ENCODE results near the gene CASK.

CASK gene

DNA sequence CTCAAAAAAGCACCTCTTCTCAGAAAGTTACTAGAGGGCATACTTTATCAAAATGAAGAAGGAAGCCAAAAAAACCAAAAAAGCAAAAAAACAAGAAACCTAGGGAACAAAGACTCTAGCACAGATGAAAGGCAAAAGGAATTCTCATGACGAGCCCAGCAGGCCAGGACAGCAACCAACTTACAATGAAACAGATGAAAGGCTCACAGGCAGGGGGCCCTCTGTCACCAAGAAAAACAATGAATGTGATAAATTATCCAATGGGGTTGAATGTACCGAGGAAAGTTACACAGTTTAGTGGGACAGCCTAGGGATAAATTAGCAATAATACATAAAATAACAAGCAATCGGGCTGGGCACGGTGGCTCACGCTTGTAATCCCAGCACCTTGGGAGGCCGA lies 120.4 kb downstream of the CASK start:
- H3K27ac ChIP-seq (ENCODE audit: low read length, poor library complexity, severe bottlenecking), result no peak overlapping the region
- H3K79me1 ChIP-seq (replicated peaks; ENCODE audit: low read length, poor library complexity, severe bottlenecking), result peaks cover 8% of the 10 kb centered on the region
- WGBS, result 100% methylated on average over 5 of the region's 6 CpGs
- H2AFZ ChIP-seq (ENCODE audit: low read depth, low read length), result no peak overlapping the region
- peaks cover 0 to 8% of the 10 kb centered on the region in 2 experiments for H3K27me3 ChIP-seq (ENCODE audit: control insufficient read depth in 1 of 2, insufficient read depth in 1 of 2, low read length in 2 of 2)
- no peak overlapping the region for H2AK5ac ChIP-seq (ENCODE audit: low read length, severe bottlenecking)
- no peak overlapping the region for H3K4me3 ChIP-seq (ENCODE audit: insufficient read depth in 1 of 2, low read depth in 1 of 2, low read length in 2 of 2)
- no peak overlapping the region for H3K14ac ChIP-seq (ENCODE audit: low read length in 2 of 2)
- no peak overlapping the region for H4K8ac ChIP-seq (ENCODE audit: low read length)
- H3K4me1 ChIP-seq (ENCODE audit: control insufficient read depth, insufficient read depth, low read depth, low read length), result no peaks in the 10 kb centered on the region
- peaks cover 22% of the 10 kb centered on the region for H3K9me3 ChIP-seq (ENCODE audit: control insufficient read depth, low read length)
- H3K4me2 ChIP-seq (ENCODE audit: low read length, poor library complexity, severe bottlenecking), result no peak overlapping the region
- no peak overlapping the region for H3K9ac ChIP-seq (ENCODE audit: low read length)
- no peak overlapping the region for H2BK120ac ChIP-seq (ENCODE audit: low read depth, low read length)
- H3K4ac ChIP-seq (ENCODE audit: low read depth in 1 of 2, low read length in 2 of 2), result no peak overlapping the region
- DNase-seq, result no peak
- no peak overlapping the region for H2BK15ac ChIP-seq (ENCODE audit: low read depth, poor library complexity, severe bottlenecking)
- H3K36me3 ChIP-seq (ENCODE audit: control insufficient read depth in 1 of 2, insufficient read depth in 2 of 2, low read depth in 1 of 2, low read length in 2 of 2), result peaks cover 0 to 5% of the 10 kb centered on the region in 2 experiments
- H4K91ac ChIP-seq (ENCODE audit: low read length), result no peak overlapping the region
- H3K18ac ChIP-seq (ENCODE audit: low read depth in 1 of 2, low read length in 2 of 2), result no peak overlapping the region
- no peak overlapping the region for H3K23ac ChIP-seq (ENCODE audit: low read length in 2 of 2)
- no peak overlapping the region for H2BK5ac ChIP-seq (ENCODE audit: low read depth, low read length, poor library complexity, severe bottlenecking)
- H2BK12ac ChIP-seq (ENCODE audit: low read length in 2 of 2), result no peak overlapping the region

DNA sequence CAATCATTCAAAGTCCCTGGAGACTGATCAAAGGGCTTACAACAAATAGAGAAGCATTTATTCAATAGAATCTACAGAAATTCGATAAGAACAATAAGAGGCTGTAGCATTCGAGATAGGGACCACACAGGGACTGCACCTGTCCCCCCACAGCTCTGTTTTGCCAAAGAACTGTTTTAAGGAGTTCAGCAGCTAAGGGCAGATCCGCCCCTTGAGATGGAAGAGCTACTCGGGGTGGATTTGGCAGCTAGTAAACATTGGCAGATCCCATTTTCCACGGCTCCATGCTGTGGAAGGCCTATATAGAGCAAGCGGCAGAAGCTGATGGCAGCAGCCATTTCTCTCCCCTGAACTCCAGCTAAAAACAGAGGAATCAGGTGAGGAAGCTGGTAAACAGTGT lies 123.7 kb downstream of the CASK start:
- H3K27ac ChIP-seq (ENCODE audit: low read length, poor library complexity, severe bottlenecking), result no peak overlapping the region
- no peak overlapping the region for H4K91ac ChIP-seq (ENCODE audit: low read length)
- H4K8ac ChIP-seq (ENCODE audit: low read length), result no peak overlapping the region
- no peak overlapping the region for H2BK5ac ChIP-seq (ENCODE audit: low read depth, low read length, poor library complexity, severe bottlenecking)
- H3K9ac ChIP-seq (ENCODE audit: low read length), result no peak overlapping the region
- no peak overlapping the region for H2AK5ac ChIP-seq (ENCODE audit: low read length, severe bottlenecking)
- no peak overlapping the region for H2AFZ ChIP-seq (ENCODE audit: low read depth, low read length)
- no peak overlapping the region for H2BK12ac ChIP-seq (ENCODE audit: low read length in 2 of 2)
- no peak overlapping the region for H3K4ac ChIP-seq (ENCODE audit: low read depth in 1 of 2, low read length in 2 of 2)
- H3K23ac ChIP-seq (ENCODE audit: low read length in 2 of 2), result no peak overlapping the region
- no peak overlapping the region for H2BK120ac ChIP-seq (ENCODE audit: low read depth, low read length)
- H3K79me1 ChIP-seq (replicated peaks; ENCODE audit: low read length, poor library complexity, severe bottlenecking), result peaks cover 8% of the 10 kb centered on the region
- no peaks in the 10 kb centered on the region for H3K4me1 ChIP-seq (ENCODE audit: control insufficient read depth, insufficient read depth, low read depth, low read length)
- peaks cover 0 to 5% of the 10 kb centered on the region in 2 experiments for H3K36me3 ChIP-seq (ENCODE audit: control insufficient read depth in 1 of 2, insufficient read depth in 2 of 2, low read depth in 1 of 2, low read length in 2 of 2)
- DNase-seq, result no peak
- H3K9me3 ChIP-seq (ENCODE audit: control insufficient read depth, low read length), result peaks cover 22% of the 10 kb centered on the region
- H3K18ac ChIP-seq (ENCODE audit: low read depth in 1 of 2, low read length in 2 of 2), result no peak overlapping the region
- H2BK15ac ChIP-seq (ENCODE audit: low read depth, poor library complexity, severe bottlenecking), result no peak overlapping the region
- H3K14ac ChIP-seq (ENCODE audit: low read length in 2 of 2), result no peak overlapping the region
- H3K4me3 ChIP-seq (ENCODE audit: insufficient read depth in 1 of 2, low read depth in 1 of 2, low read length in 2 of 2), result no peak overlapping the region
- H3K4me2 ChIP-seq (ENCODE audit: low read length, poor library complexity, severe bottlenecking), result no peak overlapping the region
- H3K27me3 ChIP-seq (ENCODE audit: control insufficient read depth in 1 of 2, insufficient read depth in 1 of 2, low read length in 2 of 2), result peaks cover 0 to 8% of the 10 kb centered on the region in 2 experiments
- WGBS, result 90% methylated on average over 6 of the region's 6 CpGs

DNA sequence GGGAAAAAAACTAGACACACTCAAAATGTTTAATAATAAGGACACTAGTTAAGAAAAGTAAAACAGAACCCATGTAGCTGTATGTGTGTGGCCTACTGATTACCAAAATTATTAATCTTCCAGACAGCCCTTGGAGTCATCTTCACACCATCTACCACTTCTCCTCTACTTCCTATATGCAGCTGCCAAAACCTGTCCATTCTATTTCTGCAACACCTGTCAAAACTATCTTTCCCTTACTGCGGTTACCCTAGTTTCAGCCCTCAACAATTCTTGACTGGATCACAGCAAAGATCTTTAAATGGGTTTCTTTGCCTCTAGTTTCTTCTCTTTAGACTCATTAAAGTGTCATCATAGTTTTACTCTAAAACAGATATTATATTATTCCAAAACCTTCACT lies 126.8 kb downstream of the CASK start:
- H3K23ac ChIP-seq (ENCODE audit: low read length in 2 of 2), result no peak overlapping the region
- H3K27ac ChIP-seq (ENCODE audit: low read length, poor library complexity, severe bottlenecking), result peak overlapping the region; percentile 21
- H2AK5ac ChIP-seq (ENCODE audit: low read length, severe bottlenecking), result no peak overlapping the region
- no peak overlapping the region for H2BK15ac ChIP-seq (ENCODE audit: low read depth, poor library complexity, severe bottlenecking)
- no peak overlapping the region for H4K91ac ChIP-seq (ENCODE audit: low read length)
- no peak overlapping the region for H3K9ac ChIP-seq (ENCODE audit: low read length)
- H3K18ac ChIP-seq (ENCODE audit: low read depth in 1 of 2, low read length in 2 of 2), result no peak overlapping the region
- no peak overlapping the region for H2BK120ac ChIP-seq (ENCODE audit: low read depth, low read length)
- no peak overlapping the region for H2BK5ac ChIP-seq (ENCODE audit: low read depth, low read length, poor library complexity, severe bottlenecking)
- no peak overlapping the region for H3K4me2 ChIP-seq (ENCODE audit: low read length, poor library complexity, severe bottlenecking)
- H3K9me3 ChIP-seq (ENCODE audit: control insufficient read depth, low read length), result peaks cover 10% of the 10 kb centered on the region
- DNase-seq, result no peak
- no peak overlapping the region for H3K4ac ChIP-seq (ENCODE audit: low read depth in 1 of 2, low read length in 2 of 2)
- no peak overlapping the region for H3K4me3 ChIP-seq (ENCODE audit: insufficient read depth in 1 of 2, low read depth in 1 of 2, low read length in 2 of 2)
- 100% methylated on average over 1 of the region's 1 CpG for WGBS
- H4K8ac ChIP-seq (ENCODE audit: low read length), result no peak overlapping the region
- peaks cover 8% of the 10 kb centered on the region for H3K79me1 ChIP-seq (replicated peaks; ENCODE audit: low read length, poor library complexity, severe bottlenecking)
- H3K36me3 ChIP-seq (ENCODE audit: control insufficient read depth in 1 of 2, insufficient read depth in 2 of 2, low read depth in 1 of 2, low read length in 2 of 2), result peaks cover 0 to 5% of the 10 kb centered on the region in 2 experiments
- H2AFZ ChIP-seq (ENCODE audit: low read depth, low read length), result no peak overlapping the region
- no peak overlapping the region for H3K14ac ChIP-seq (ENCODE audit: low read length in 2 of 2)
- H3K4me1 ChIP-seq (ENCODE audit: control insufficient read depth, insufficient read depth, low read depth, low read length), result no peaks in the 10 kb centered on the region
- H3K27me3 ChIP-seq (ENCODE audit: control insufficient read depth in 1 of 2, insufficient read depth in 1 of 2, low read length in 2 of 2), result peaks cover 0 to 8% of the 10 kb centered on the region in 2 experiments
- no peak overlapping the region for H2BK12ac ChIP-seq (ENCODE audit: low read length in 2 of 2)

DNA sequence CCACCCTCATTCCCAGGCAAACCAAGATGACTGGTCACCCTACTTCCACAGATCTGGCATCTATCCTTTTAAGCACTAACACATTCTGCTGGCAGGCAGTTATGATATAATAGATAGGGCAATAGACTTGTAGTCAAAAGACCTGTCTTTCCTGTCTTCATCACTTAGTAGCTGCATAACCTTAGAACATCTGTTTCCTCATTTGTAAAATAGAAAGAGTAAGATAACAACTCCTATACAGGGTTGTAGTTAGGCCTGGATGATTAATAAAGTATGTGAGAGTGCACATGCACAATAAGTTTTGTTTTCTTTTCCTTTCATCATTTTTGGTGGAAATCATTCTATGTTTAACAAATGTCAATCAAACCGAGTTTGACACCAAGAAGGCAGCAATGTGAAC lies 127.3 kb downstream of the CASK start:
- H4K8ac ChIP-seq (ENCODE audit: low read length), result no peak overlapping the region

More for the DNA sequence above, 127.3 kb downstream of the CASK start:
- no peak for DNase-seq
- H3K4me2 ChIP-seq (ENCODE audit: low read length, poor library complexity, severe bottlenecking), result no peak overlapping the region
- no peak overlapping the region for H3K23ac ChIP-seq (ENCODE audit: low read length in 2 of 2)
- H3K18ac ChIP-seq (ENCODE audit: low read depth in 1 of 2, low read length in 2 of 2), result no peak overlapping the region
- no peak overlapping the region for H2BK5ac ChIP-seq (ENCODE audit: low read depth, low read length, poor library complexity, severe bottlenecking)
- WGBS, result no CpG with 5 or more reads among the region's 1 CpG
- H3K4me1 ChIP-seq (ENCODE audit: control insufficient read depth, insufficient read depth, low read depth, low read length), result no peaks in the 10 kb centered on the region
- no peak overlapping the region for H3K4me3 ChIP-seq (ENCODE audit: insufficient read depth in 1 of 2, low read depth in 1 of 2, low read length in 2 of 2)
- no peak overlapping the region for H3K27ac ChIP-seq (ENCODE audit: low read length, poor library complexity, severe bottlenecking)
- peaks cover 4% of the 10 kb centered on the region for H3K9me3 ChIP-seq (ENCODE audit: control insufficient read depth, low read length)
- no peak overlapping the region for H3K14ac ChIP-seq (ENCODE audit: low read length in 2 of 2)
- peaks cover 0 to under 1% of the 10 kb centered on the region in 2 experiments for H3K36me3 ChIP-seq (ENCODE audit: control insufficient read depth in 1 of 2, insufficient read depth in 2 of 2, low read depth in 1 of 2, low read length in 2 of 2)
- H2BK12ac ChIP-seq (ENCODE audit: low read length in 2 of 2), result no peak overlapping the region
- no peak overlapping the region for H3K4ac ChIP-seq (ENCODE audit: low read depth in 1 of 2, low read length in 2 of 2)
- no peak overlapping the region for H4K91ac ChIP-seq (ENCODE audit: low read length)
- no peak overlapping the region for H2AFZ ChIP-seq (ENCODE audit: low read depth, low read length)
- H2BK120ac ChIP-seq (ENCODE audit: low read depth, low read length), result no peak overlapping the region
- no peak overlapping the region for H2BK15ac ChIP-seq (ENCODE audit: low read depth, poor library complexity, severe bottlenecking)
- peaks cover 0 to 8% of the 10 kb centered on the region in 2 experiments for H3K27me3 ChIP-seq (ENCODE audit: control insufficient read depth in 1 of 2, insufficient read depth in 1 of 2, low read length in 2 of 2)
- H3K9ac ChIP-seq (ENCODE audit: low read length), result no peak overlapping the region
- H2AK5ac ChIP-seq (ENCODE audit: low read length, severe bottlenecking), result no peak overlapping the region
- H3K79me1 ChIP-seq (replicated peaks; ENCODE audit: low read length, poor library complexity, severe bottlenecking), result peaks cover 5% of the 10 kb centered on the region

Data from mesenchymal stem cell (in vitro differentiated cells and primary cell).